Neural cell (in vitro differentiated cells): ENCODE results near the gene ARFGAP3.

Experiments
- TF ChIP-seq, protein P1 (sequence below): fragments of 450-650 bp; IDR thresholded peaks from 2 replicates; pipeline ENCODE4 v1.5.1; 2014; ENCODE audit warnings: antibody characterized with exemption, mild to moderate bottlenecking, moderate library complexity; ENCODE audit not compliant: poor library complexity, severe bottlenecking
- TF ChIP-seq, protein P2 (sequence below): IDR thresholded peaks from 2 replicates; pipeline ENCODE4 v1.6.1; 2012; ENCODE audit warnings: borderline replicate concordance

DNA sequence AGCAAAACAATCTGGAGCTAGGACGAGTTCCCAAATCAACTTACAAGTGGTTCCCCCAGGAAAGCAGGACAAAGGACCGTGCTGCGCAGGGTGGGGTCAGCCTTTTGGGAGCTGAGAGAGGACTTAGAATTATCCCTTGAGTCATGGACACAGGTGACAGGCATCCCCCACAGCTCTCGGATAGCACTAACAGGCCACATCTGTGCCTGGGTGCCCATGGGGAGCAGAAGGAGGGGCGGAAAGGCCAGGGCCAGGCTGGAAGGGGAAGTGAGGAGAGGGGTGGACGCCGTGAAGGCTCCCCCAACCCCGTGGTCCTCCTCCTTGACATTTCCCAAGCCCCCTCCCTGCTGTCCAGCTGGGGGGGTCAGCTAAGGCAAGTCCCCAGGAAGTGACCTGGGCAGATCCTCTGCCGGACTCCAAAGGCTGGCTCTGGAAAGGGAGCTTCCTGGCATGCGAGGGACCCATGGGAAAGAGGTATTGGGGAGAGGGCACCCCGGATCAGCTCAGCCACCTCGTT, 104.8 kb downstream of the ARFGAP3 start:
- TF ChIP-seq, protein P1, sequence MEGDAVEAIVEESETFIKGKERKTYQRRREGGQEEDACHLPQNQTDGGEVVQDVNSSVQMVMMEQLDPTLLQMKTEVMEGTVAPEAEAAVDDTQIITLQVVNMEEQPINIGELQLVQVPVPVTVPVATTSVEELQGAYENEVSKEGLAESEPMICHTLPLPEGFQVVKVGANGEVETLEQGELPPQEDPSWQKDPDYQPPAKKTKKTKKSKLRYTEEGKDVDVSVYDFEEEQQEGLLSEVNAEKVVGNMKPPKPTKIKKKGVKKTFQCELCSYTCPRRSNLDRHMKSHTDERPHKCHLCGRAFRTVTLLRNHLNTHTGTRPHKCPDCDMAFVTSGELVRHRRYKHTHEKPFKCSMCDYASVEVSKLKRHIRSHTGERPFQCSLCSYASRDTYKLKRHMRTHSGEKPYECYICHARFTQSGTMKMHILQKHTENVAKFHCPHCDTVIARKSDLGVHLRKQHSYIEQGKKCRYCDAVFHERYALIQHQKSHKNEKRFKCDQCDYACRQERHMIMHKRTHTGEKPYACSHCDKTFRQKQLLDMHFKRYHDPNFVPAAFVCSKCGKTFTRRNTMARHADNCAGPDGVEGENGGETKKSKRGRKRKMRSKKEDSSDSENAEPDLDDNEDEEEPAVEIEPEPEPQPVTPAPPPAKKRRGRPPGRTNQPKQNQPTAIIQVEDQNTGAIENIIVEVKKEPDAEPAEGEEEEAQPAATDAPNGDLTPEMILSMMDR, result no peak
- TF ChIP-seq, protein P2, sequence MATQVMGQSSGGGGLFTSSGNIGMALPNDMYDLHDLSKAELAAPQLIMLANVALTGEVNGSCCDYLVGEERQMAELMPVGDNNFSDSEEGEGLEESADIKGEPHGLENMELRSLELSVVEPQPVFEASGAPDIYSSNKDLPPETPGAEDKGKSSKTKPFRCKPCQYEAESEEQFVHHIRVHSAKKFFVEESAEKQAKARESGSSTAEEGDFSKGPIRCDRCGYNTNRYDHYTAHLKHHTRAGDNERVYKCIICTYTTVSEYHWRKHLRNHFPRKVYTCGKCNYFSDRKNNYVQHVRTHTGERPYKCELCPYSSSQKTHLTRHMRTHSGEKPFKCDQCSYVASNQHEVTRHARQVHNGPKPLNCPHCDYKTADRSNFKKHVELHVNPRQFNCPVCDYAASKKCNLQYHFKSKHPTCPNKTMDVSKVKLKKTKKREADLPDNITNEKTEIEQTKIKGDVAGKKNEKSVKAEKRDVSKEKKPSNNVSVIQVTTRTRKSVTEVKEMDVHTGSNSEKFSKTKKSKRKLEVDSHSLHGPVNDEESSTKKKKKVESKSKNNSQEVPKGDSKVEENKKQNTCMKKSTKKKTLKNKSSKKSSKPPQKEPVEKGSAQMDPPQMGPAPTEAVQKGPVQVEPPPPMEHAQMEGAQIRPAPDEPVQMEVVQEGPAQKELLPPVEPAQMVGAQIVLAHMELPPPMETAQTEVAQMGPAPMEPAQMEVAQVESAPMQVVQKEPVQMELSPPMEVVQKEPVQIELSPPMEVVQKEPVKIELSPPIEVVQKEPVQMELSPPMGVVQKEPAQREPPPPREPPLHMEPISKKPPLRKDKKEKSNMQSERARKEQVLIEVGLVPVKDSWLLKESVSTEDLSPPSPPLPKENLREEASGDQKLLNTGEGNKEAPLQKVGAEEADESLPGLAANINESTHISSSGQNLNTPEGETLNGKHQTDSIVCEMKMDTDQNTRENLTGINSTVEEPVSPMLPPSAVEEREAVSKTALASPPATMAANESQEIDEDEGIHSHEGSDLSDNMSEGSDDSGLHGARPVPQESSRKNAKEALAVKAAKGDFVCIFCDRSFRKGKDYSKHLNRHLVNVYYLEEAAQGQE, result no peak
